ENCODE data around the gene SEPTIN5.

GRCh38 chr22:19719488-19720021 lies 5.3 kb downstream of the SEPTIN5 start:
- TF ChIP-seq POLR2A (IDR thresholded peaks at IDR 0.05) (no peak), CTCF (IDR thresholded peaks at IDR 0.05) (no peak), POLR2AphosphoS5 (IDR thresholded peaks at IDR 0.05) (no peak)

Data from gastroesophageal sphincter (tissue), 3 donors.